MG63 (cell line): ENCODE results near the gene DNAJB11. TPM values are rescaled to one million over a fixed set of nuclear protein-coding genes. Genes with fewer than 3 reads are reported as not detected.
"Not testable (repeated sequence)": the region's sequence is repeated elsewhere in the genome, so short reads cannot be mapped to it uniquely, and the experiment has no call there.

Experiments used
- DNase-seq: peaks from one replicate; pipeline ENCODE4 v3.0.0-alpha.2; 2020
- H3K27me3 ChIP-seq: fragments of 250-450 bp; sonication (Bioruptor Pico); 2 replicates; pipeline ENCODE4 v1.5.1; 2020; ENCODE audit warnings: mild to moderate bottlenecking, moderate library complexity
- H3K36me3 ChIP-seq: fragments of 250-450 bp; sonication (Bioruptor Pico); 2 replicates; pipeline ENCODE4 v1.5.1; 2020; ENCODE audit warnings: mild to moderate bottlenecking, moderate library complexity
- H3K4me3 ChIP-seq: fragments of 250-450 bp; sonication (Bioruptor Pico); 2 replicates; pipeline ENCODE4 v1.5.1; 2020; ENCODE audit warnings: mild to moderate bottlenecking, moderate library complexity
- H3K9me3 ChIP-seq: fragments of 250-450 bp; sonication (Bioruptor Pico); 2 replicates; pipeline ENCODE4 v1.5.1; 2020; ENCODE audit warnings: mild to moderate bottlenecking, moderate library complexity
- total RNA-seq: library from RNA; depleted of rRNA; stranded (reverse); fragments of >200 nt; shearing (Covaris generic); gene quantifications from 2 replicates; pipeline ENCODE4 v1.2.3, GENCODE V29; 2014; ENCODE audit warnings: low replicate concordance; rRNA removed

DNAJB11 gene
- total RNA-seq, 1 experiment from 2014 or later = 63.1 TPM

DNA sequence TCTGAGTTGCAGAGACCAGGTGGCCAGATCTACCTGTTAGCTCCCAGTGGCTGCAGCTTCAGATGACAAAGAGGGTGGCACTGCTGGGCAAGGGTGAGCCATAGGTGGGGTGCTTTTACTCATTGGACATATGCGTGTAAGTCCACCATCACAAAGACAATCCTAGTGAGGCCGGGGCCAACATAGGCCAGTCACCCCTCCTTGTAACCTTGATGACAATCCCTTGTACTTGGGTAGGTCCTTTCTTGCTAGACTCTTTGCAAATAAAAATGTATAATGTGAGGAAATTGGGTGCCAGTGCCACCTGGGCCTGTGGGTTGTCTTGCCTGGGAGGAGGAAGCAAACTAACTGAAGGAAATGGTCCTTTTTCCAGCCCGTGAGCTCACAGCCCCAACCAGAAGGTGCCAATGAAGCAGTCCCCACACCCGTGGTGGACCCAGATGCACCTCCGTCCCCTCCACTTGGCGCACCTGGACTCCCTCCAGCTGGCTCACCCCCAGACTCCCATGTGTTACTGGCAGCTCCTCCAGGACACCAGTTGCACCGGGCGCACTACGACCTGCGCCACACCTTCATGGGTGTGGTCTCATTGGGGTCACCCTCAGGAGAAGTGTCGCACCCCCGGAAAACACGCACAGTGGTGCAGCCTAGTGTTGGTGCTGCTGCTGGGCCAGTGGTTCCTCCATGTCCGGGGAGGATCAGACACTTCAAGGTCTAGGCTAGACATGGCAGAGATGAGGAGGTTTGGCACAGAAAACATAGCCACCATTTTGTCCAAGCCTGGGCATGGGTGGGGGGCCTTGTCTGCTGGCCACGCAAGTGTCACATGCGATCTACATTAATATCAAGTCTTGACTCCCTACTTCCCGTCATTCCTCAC is 49.9 kb downstream of the DNAJB11 start:
- Histone ChIP-seq H3K27me3 (peaks cover 14% of the 10 kb centered on the region; the same call in 1 of the 2 replicates), H3K4me3 (no peak overlapping the region), H3K9me3 (no peaks in the 10 kb centered on the region), H3K36me3 (no peaks in the 10 kb centered on the region)
- DNase-seq = no peak

DNA sequence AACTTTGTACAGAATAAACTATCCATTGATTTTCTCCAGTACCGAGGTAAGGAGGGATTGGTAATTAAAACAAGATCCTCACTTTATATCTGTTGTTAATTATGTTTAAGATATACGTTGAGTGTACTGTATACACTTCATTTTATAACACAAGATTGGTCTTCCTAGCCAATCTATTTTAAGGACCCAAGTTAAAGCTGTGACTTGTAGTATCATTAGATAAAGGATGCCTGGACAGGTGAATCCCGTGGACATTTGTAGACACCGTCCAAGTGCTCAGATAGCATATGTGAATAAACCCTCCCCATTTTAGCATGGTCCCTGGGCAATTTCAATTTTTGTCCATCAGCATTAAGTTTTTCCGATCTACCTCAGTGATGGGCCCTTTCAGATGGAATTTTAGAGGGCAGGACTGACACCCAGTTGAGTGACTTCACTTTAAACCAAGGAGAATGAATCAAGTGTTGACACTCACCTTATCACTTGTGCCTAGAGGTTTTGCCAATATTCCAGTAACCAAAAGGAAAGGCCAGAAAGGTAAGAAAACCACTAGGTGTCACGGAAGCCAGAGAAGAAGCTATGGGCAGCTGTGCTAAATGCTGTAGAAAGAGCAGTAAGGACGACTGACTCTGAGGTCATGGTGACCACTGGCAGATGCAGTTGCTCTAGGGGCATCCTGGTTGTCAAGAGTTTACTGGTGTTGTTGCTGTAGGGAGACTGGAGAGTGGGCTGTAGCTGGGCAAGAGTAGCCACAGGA is 51.6 kb downstream of the DNAJB11 start:
- no peak for DNase-seq
- Histone ChIP-seq H3K36me3 (no peaks in the 10 kb centered on the region), H3K27me3 (peaks cover 22% of the 10 kb centered on the region; the same call in 1 of the 2 replicates), H3K9me3 (no peaks in the 10 kb centered on the region), H3K4me3 (no peak overlapping the region)

DNA sequence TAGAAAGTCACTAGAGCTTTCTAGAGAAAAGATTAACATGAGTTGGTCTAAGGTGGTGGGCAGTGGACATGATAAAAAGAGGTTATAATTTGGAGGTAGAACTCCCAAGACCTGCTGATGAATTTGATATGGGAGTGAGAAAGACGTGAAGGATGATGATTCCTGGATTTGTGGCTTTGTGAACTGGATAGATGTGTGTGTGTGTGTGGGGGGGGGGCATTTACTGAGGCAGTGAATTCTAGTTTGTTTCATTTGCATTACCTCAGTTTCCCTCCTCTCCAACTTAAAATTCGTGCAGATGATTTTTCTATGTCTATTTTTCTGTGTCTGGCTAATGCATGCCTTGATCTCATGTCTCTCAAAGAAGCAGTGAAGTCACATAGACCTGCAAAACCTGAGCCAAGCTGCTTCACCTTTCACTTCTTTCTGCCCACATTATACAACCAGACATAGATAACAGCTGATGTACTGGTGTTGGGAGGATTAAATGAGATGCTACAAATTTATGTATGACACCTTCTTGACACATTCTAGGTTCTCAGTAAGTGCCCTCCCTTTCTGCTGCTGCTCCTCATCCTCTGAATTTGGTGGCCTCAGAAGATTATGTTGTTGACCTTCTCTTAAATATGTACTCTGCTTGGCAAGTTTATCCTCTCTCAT is 52.3 kb downstream of the DNAJB11 start:
- Histone ChIP-seq H3K4me3 (no peak overlapping the region), H3K27me3 (peaks cover 23% of the 10 kb centered on the region), H3K9me3 (no peaks in the 10 kb centered on the region), H3K36me3 (no peaks in the 10 kb centered on the region)
- DNase-seq = no peak

DNA sequence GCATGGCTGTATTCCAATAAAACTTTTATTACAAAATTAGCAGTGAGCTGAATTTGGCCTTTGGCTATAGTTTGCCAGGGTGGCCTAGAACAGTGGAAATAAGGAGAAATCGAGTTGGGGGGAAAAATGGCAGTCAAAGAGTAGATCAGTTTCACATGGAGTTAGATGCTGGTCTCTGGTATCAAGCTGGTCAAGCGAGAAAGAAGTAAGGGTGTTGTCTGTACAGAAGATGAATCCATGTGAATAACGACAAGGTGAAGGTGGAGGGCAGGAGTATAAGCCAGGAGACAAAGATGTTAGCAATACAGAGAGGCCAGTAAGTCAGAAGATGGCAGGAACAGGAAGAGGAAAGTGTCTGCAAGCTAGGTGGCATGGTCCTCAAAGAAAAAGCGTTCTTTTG is 54.1 kb downstream of the DNAJB11 start:
- Histone ChIP-seq H3K27me3 (peaks cover 27% of the 10 kb centered on the region), H3K36me3 (no peaks in the 10 kb centered on the region), H3K9me3 (no peaks in the 10 kb centered on the region), H3K4me3 (no peak overlapping the region)
- DNase-seq = no peak

DNA sequence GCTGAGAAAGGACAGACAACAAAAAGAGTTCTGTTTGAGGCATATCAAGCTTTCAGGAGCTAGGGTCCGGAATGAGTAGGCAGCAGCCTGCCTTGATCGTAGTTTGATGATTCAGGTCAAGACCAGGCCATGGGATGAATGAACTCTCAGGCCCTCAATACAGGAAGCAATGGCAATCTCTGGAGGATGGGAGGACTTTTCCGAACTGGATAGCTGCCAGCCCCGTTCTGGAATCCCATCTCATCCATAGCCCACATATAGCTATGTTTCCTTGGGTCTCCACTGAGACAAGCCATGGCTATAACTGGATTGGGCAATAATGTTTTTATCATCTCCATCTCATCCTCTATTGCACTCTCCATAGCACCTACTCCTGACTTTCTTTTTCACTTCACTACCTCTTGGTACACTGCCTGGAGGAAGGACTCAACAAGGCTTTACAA is 55.1 kb downstream of the DNAJB11 start:
- H3K36me3 ChIP-seq = no peaks in the 10 kb centered on the region
- H3K9me3 ChIP-seq = no peaks in the 10 kb centered on the region
- no peak for DNase-seq

DNA sequence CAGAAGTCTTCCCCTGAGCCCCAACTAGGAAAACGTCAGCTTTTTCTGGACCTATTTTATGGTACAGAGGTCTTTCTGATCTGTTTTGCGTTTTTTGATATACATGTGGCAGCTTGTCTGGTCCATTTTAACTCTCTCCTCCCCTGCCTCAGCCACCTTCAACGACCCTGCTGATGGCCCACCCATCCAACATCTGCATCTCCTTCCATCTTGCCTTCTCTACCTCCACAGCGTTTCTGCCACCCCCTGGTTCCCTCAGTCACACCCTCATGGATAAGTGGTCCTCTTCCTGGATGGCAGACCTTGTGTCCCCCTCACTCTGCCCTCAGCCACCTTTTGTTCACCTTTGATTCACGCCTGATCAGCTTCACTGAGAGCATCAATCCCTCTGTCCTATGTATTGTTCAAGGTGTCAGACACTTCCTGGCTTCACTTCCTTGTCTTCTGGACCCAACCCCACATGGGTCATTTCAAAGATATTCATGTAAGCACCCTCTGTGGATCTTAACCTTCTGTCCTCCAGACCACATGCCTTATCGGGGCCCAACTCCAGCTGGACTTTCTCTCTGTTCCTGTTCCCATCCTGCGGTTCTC is 55.8 kb downstream of the DNAJB11 start:
- Histone ChIP-seq H3K4me3 (no peak overlapping the region), H3K36me3 (no peaks in the 10 kb centered on the region), H3K9me3 (no peaks in the 10 kb centered on the region), H3K27me3 (peaks cover 30% of the 10 kb centered on the region)
- no peak for DNase-seq

More for the DNA sequence above, 55.1 kb downstream of the DNAJB11 start:
- Histone ChIP-seq H3K27me3 (peaks cover 27% of the 10 kb centered on the region), H3K4me3 (no peak overlapping the region)

DNA sequence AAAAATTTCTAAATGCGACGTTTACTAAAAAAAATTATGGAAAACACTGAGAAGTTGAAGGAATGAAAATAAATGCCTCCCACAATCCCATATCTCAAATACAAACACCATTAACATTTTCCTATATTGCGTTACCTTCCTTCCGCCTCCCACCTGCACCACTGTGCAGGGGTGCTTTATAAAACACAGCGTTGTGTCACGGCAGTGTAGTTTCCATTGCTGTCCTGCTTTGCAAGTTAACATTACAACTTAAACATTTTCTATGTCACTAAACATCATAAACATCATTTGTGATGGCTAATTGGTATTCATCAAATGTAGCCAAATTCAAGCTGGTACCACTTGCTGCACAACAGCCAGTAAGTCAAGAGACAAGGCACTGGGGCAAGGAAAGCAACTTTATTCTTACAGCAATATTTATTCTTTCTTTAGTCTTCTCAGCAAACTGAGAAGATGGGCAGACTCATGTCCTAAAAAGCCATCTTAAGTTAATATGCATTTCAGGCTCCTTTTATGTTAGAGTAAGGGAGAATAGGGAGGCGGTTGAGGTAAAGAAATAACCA is 57.4 kb downstream of the DNAJB11 start:
- Histone ChIP-seq H3K9me3 (no peaks in the 10 kb centered on the region), H3K36me3 (no peaks in the 10 kb centered on the region), H3K27me3 (peaks cover 22% of the 10 kb centered on the region), H3K4me3 (no peak overlapping the region)
- no peak for DNase-seq

DNA sequence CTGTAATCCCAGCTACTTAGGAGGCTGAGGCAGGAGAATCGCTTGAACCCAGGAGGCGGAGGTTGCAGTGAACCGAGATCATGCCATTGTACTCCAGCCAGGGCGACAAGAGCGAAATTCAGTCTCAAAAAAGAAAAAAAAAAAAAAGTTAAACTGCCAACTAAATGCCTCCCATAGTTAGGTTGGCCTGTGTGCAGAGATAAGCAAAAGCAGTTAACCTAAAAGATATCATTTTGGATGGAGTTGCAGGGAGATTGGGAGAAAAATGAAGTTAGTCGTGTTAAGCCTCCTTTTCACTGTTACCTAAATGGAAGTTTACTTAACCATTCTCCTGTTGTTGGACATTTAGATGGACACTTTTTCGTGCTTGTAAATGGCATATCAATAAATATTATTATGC is 58.2 kb downstream of the DNAJB11 start:
- Histone ChIP-seq H3K36me3 (no peaks in the 10 kb centered on the region), H3K27me3 (peaks cover 19% of the 10 kb centered on the region), H3K9me3 (no peaks in the 10 kb centered on the region), H3K4me3 (no peak overlapping the region)
- no peak for DNase-seq

DNA sequence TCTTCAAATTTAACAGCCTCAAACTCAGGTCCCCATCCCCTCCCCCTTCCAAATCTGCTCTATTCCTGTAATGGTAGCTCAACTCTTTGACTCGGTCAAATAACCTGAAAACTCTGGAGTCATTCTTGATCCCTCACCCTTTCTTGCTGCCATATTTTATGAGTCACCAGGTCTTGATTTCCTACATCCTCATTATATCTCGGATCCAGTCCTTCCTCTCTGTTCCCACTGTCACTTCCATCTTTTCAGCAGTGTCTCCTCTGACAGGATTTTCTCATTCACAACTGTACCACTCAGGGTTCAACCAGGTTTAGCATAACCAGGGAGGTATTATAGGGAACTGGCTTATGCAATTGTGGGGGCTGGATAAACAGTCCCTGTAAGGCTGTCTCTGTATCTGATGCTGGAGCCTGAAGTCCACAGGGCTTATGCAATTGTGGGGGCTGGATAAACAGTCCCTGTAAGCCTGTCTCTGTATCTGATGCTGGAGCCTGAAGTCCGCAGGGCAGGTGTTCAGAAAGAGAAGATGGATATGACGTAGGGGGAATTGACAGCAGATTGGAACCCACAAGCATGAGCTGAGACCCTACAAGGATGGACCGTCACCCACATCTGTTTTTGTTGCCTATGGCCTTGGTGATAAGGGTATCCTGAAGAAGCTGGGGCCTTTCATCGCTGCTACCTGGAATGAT is 60.6 kb downstream of the DNAJB11 start:
- DNase-seq = no peak
- H3K9me3 ChIP-seq = no peaks in the 10 kb centered on the region
- no peaks in the 10 kb centered on the region for H3K36me3 ChIP-seq
- no peak overlapping the region for H3K4me3 ChIP-seq
- peaks cover 20% of the 10 kb centered on the region for H3K27me3 ChIP-seq

DNA sequence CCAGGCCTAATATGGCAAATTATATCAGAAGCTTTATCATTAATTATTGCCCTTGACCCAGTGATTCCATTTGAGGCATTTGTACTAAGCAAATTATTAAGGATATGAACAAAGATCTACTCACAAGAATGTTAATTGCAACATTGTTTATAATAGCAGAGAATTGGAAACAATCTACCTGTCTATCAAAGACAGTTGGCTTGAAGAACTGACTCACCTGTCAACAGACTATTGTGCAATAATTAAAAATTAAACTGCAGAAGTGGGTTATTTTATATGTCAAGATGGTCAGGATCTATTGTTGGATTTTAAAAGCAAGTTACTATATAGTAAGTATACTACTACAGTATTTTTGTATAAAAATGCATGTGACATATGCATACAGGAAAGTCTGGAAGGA is 63.0 kb downstream of the DNAJB11 start:
- H3K27me3 ChIP-seq = peaks cover 12% of the 10 kb centered on the region
- H3K9me3 ChIP-seq = no peaks in the 10 kb centered on the region
- no peak overlapping the region for H3K4me3 ChIP-seq
- no peak for DNase-seq
- H3K36me3 ChIP-seq = no peaks in the 10 kb centered on the region

DNA sequence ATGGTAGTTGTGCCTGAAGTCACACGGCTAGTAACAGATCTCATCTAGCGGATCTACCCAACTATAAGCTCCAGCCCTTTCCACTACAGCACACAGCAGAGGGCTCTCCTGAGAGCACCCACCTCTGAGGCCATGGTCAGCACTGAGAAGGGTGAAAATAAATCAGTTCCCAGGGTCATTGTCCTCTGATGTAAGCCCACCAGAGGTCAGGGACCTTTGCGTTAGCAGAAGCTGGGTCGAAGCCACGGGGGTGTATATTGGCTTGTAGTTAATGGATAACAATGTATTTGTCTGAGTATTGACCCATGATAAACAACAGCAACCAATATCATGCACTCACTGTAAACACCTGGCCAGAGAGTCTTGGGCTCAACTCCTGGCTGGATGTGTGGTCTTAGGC is 63.7 kb downstream of the DNAJB11 start:
- H3K27me3 ChIP-seq = peaks cover 13% of the 10 kb centered on the region
- not testable (repeated sequence) for H3K4me3 ChIP-seq, H3K9me3 ChIP-seq, DNase-seq, H3K36me3 ChIP-seq

Other genes with a start within 250 kb of the DNAJB11 start
- 0.12 and 2.6 TPM in 2 replicates for gene DGKG, start 208.5 kb upstream of the DNAJB11 start, total RNA-seq
- gene CRYGS, start 26.3 kb upstream of the DNAJB11 start, total RNA-seq = 0.66 TPM in 1 of 2 replicates, not detected in the other
- gene TBCCD1, start 3.4 kb upstream of the DNAJB11 start, total RNA-seq = 21.5 and 24.1 TPM in 2 replicates
- not detected in 2 replicates for gene AHSG, start 42.3 kb downstream of the DNAJB11 start, total RNA-seq
- not detected in 2 replicates for gene FETUB, start 69.7 kb downstream of the DNAJB11 start, total RNA-seq
- gene HRG, start 95.3 kb downstream of the DNAJB11 start, total RNA-seq = not detected in 2 replicates
- gene KNG1, start 146.6 kb downstream of the DNAJB11 start, total RNA-seq = not detected in 2 replicates
- gene EIF4A2, start 212.9 kb downstream of the DNAJB11 start, total RNA-seq = 340 and 530 TPM in 2 replicates
- 51.6 and 65.3 TPM in 2 replicates for gene RFC4, start 235.8 kb downstream of the DNAJB11 start, total RNA-seq